HG02798 (cell line): Measurements from ENCODE around the gene KLHL6.
"Not testable (repeated sequence)": the region's sequence is repeated elsewhere in the genome, so short reads cannot be mapped to it uniquely, and the experiment has no call there.

Source experiments
- ATAC-seq: cut with Tn5 transposase; IDR thresholded peaks from one replicate; pipeline ENCODE4 v1.9.1; 2021; ENCODE audit warnings: mild to moderate bottlenecking; ENCODE audit not compliant: unreplicated experiment, poor library complexity

The KLHL6 gene

GRCh38 chr3:183490211-183490601, 65.3 kb downstream of the KLHL6 start:
- no peak for ATAC-seq

- ATAC-seq: no peak
Measured at GRCh38 chr3:183489455-183490210, 65.9 kb downstream of the KLHL6 start.

GRCh38 chr3:183488343-183488742, 67.2 kb downstream of the KLHL6 start:
- ATAC-seq: no peak

- ATAC-seq: no peak
Measured at GRCh38 chr3:183487896-183488295, 67.6 kb downstream of the KLHL6 start.

GRCh38 chr3:183487016-183487415, 68.5 kb downstream of the KLHL6 start:
- no peak for ATAC-seq

- no peak for ATAC-seq
Measured at GRCh38 chr3:183486472-183486871, 69.0 kb downstream of the KLHL6 start.

- no peak for ATAC-seq
Measured at GRCh38 chr3:183485585-183485984, 69.9 kb downstream of the KLHL6 start.

GRCh38 chr3:183485093-183485492, 70.4 kb downstream of the KLHL6 start:
- no peak for ATAC-seq

- ATAC-seq: no peak
Measured at GRCh38 chr3:183484431-183485075, 71.0 kb downstream of the KLHL6 start.

GRCh38 chr3:183481582-183481981, 73.9 kb downstream of the KLHL6 start:
- no peak for ATAC-seq

- no peak for ATAC-seq
Measured at GRCh38 chr3:183478501-183478900, 77.0 kb downstream of the KLHL6 start.

- no peak for ATAC-seq
Measured at GRCh38 chr3:183477801-183478456, 77.6 kb downstream of the KLHL6 start.

- ATAC-seq: not testable (repeated sequence)
Measured at GRCh38 chr3:183475764-183476162, 79.7 kb downstream of the KLHL6 start.

GRCh38 chr3:183475016-183475763, 80.3 kb downstream of the KLHL6 start:
- no peak for ATAC-seq

- ATAC-seq: no peak
Measured at GRCh38 chr3:183473969-183474368, 81.5 kb downstream of the KLHL6 start.

- no peak for ATAC-seq
Measured at GRCh38 chr3:183472155-183472554, 83.4 kb downstream of the KLHL6 start.

- ATAC-seq: no peak
Measured at GRCh38 chr3:183468424-183468823, 87.1 kb downstream of the KLHL6 start.

- no peak for ATAC-seq
Measured at GRCh38 chr3:183466575-183466974, 88.9 kb downstream of the KLHL6 start.

GRCh38 chr3:183465710-183466109, 89.8 kb downstream of the KLHL6 start:
- ATAC-seq: not testable (repeated sequence)

GRCh38 chr3:183464480-183464879, 91.0 kb downstream of the KLHL6 start:
- no peak for ATAC-seq
